Measurements from ENCODE around the gene TRAF3IP1. TPM values are rescaled to one million over a fixed set of nuclear protein-coding genes. Genes with fewer than 3 reads are reported as not detected.
A peak's percentile ranks its signal among the peaks of the same experiment; 100 is the strongest.
"Not testable (repeated sequence)": the region's sequence is repeated elsewhere in the genome, so short reads cannot be mapped to it uniquely, and the experiment has no call there.

The TRAF3IP1 gene
- total RNA-seq, 1 donor from 2014 or later = 22.4 TPM

GRCh38 chr2:238427435-238428162 lies 107.3 kb downstream of the TRAF3IP1 start:
- DNase-seq (ENCODE audit: low spot score) = no peak

GRCh38 chr2:238428866-238429265 lies 108.5 kb downstream of the TRAF3IP1 start:
- no peak for DNase-seq (ENCODE audit: low spot score)

- DNase-seq (ENCODE audit: low spot score) = no peak
Measured at GRCh38 chr2:238430781-238431180, 110.5 kb downstream of the TRAF3IP1 start.

- no peak for DNase-seq (ENCODE audit: low spot score)
Measured at GRCh38 chr2:238431456-238431855, 111.1 kb downstream of the TRAF3IP1 start.

- DNase-seq (ENCODE audit: low spot score) = no peak
Measured at GRCh38 chr2:238433300-238433915, 113.1 kb downstream of the TRAF3IP1 start.

- DNase-seq (ENCODE audit: low spot score) = no peak
Measured at GRCh38 chr2:238433941-238434845, 113.9 kb downstream of the TRAF3IP1 start.

- DNase-seq (ENCODE audit: low spot score) = no peak
Measured at GRCh38 chr2:238434846-238435751, 114.8 kb downstream of the TRAF3IP1 start.

- no peak for DNase-seq (ENCODE audit: low spot score)
Measured at GRCh38 chr2:238435752-238436096, 115.4 kb downstream of the TRAF3IP1 start.

GRCh38 chr2:238438856-238439849 lies 118.8 kb downstream of the TRAF3IP1 start:
- no peak for DNase-seq (ENCODE audit: low spot score)

- no peak for DNase-seq (ENCODE audit: low spot score)
Measured at GRCh38 chr2:238439917-238440316, 119.6 kb downstream of the TRAF3IP1 start.

GRCh38 chr2:238440331-238440730 lies 120.0 kb downstream of the TRAF3IP1 start:
- DNase-seq (ENCODE audit: low spot score) = no peak

GRCh38 chr2:238440767-238441166 lies 120.4 kb downstream of the TRAF3IP1 start:
- no peak for DNase-seq (ENCODE audit: low spot score)

GRCh38 chr2:238441262-238442114 lies 121.2 kb downstream of the TRAF3IP1 start:
- no peak for DNase-seq (ENCODE audit: low spot score)

GRCh38 chr2:238442257-238442656 lies 121.9 kb downstream of the TRAF3IP1 start:
- not testable (repeated sequence) for DNase-seq (ENCODE audit: low spot score)

GRCh38 chr2:238444242-238444641 lies 123.9 kb downstream of the TRAF3IP1 start:
- DNase-seq (ENCODE audit: low spot score) = no peak

- peak; percentile 26 for DNase-seq (ENCODE audit: low spot score)
Measured at GRCh38 chr2:238445409-238446190, 125.3 kb downstream of the TRAF3IP1 start.

GRCh38 chr2:238446371-238446770 lies 126.1 kb downstream of the TRAF3IP1 start:
- peak; percentile 12 for DNase-seq (ENCODE audit: low spot score)

Data from ureter (tissue), 1 donor.